Endothelial cell of umbilical vein (primary cell): ENCODE measurements around the gene ITGA11. TPM values are rescaled to one million over a fixed set of nuclear protein-coding genes. Genes with fewer than 3 reads are reported as not detected.

Experiments used
- BruUV-seq: library from RNA; stranded (reverse); fragments of 400-500 nt; replicated peaks from 2 replicates; lab custom pipeline; 2021; lab: Mats Ljungman, UMichigan
- CTCF ChIA-PET: fragments of 300-600, 350-600 bp; sonication (Branson Sonifier 250); formaldehyde crosslinking; loops from one replicate; lab custom pipeline; 2021; ENCODE audit warnings: antibody characterized with exemption, inconsistent platforms; lab: Charles Lee
- POLR2A ChIA-PET: fragments of 300-600, 350-600 bp; sonication (Branson Sonifier 250); formaldehyde crosslinking; loops from one replicate; lab custom pipeline; 2021; ENCODE audit warnings: antibody characterized with exemption, inconsistent platforms; lab: Charles Lee
- DNase-seq: peaks from one replicate; pipeline ENCODE4 v3.0.0-alpha.2; 2011; ENCODE audit warnings: low read depth, low spot score
- FAIRE-seq: peaks from 2 replicates; lab custom pipeline; 2011; peaks lifted over from hg19 to GRCh38; lab: Jason Lieb, UNC
- H2AFZ ChIP-seq: 2 replicates; pipeline ENCODE4 v1.6.0; 2012; ENCODE audit warnings: low read depth, low read length, control low read depth, inconsistent platforms
- H3K27ac ChIP-seq: 2 replicates; pipeline ENCODE4 v1.5.1; 2011; ENCODE audit warnings: low read depth, mild to moderate bottlenecking, control low read depth, low read length, moderate library complexity; ENCODE audit not compliant: insufficient read depth
- H3K27me3 ChIP-seq, 2 experiments: 2 replicates each; pipeline versions ENCODE4 v1.6.0 to v1.6.1; 2011; ENCODE audit warnings: low read length in 2 of 2, mixed read lengths in 1 of 2; ENCODE audit not compliant: control insufficient read depth in 2 of 2, insufficient read depth in 2 of 2
- H3K36me3 ChIP-seq, 2 experiments: 2 replicates in 1 of 2; 3 replicates in 1 of 2; pipeline ENCODE4 v1.5.1; 2011; ENCODE audit warnings: low read length in 2 of 2, mild to moderate bottlenecking in 1 of 2, moderate library complexity in 1 of 2; ENCODE audit not compliant: control insufficient read depth in 2 of 2, insufficient read depth in 2 of 2; ENCODE audit errors: extremely low read depth in 1 of 2
- H3K4me1 ChIP-seq: 3 replicates; pipeline ENCODE4 v1.5.1; 2011; ENCODE audit warnings: mild to moderate bottlenecking, low read length; ENCODE audit not compliant: control insufficient read depth, insufficient read depth; ENCODE audit errors: extremely low read depth
- H3K4me2 ChIP-seq: 2 replicates; pipeline ENCODE4 v1.6.1; 2011; ENCODE audit warnings: low read length, control low read depth, mixed read lengths; ENCODE audit not compliant: insufficient read depth
- H3K4me3 ChIP-seq, 3 experiments: fragments of 200-600 bp in 1 of 3; sonication (generic), shearing (Covaris generic) in 1 of 3; replicated peaks in 1 of 3; 2 replicates each; pipeline ENCODE4 v1.5.1; 2011 to 2016; ENCODE audit warnings: control low read depth in 3 of 3, low read length in 3 of 3, mild to moderate bottlenecking in 2 of 3, inconsistent platforms in 1 of 3, low read depth in 1 of 3, moderate library complexity in 1 of 3; ENCODE audit not compliant: insufficient read depth in 1 of 3
- H3K79me2 ChIP-seq: 2 replicates; pipeline ENCODE4 v1.6.0; 2012; ENCODE audit warnings: low read length, inconsistent platforms; ENCODE audit not compliant: control insufficient read depth, insufficient read depth
- H3K9ac ChIP-seq: replicated peaks from 2 replicates; pipeline ENCODE3; 2011; ENCODE audit warnings: low read length, control low read depth; ENCODE audit not compliant: insufficient read depth; ENCODE audit errors: extremely low read depth
- H3K9me1 ChIP-seq: replicated peaks from 3 replicates; pipeline ENCODE4 v1.6.0; 2011; ENCODE audit warnings: mild to moderate bottlenecking, low read length; ENCODE audit not compliant: control insufficient read depth, insufficient read depth; ENCODE audit errors: extremely low read depth
- H3K9me3 ChIP-seq: replicated peaks from 2 replicates; pipeline ENCODE4 v1.5.1; 2012; ENCODE audit warnings: low read length, inconsistent platforms; ENCODE audit not compliant: control insufficient read depth, insufficient read depth
- H4K20me1 ChIP-seq: replicated peaks from 2 replicates; pipeline ENCODE3; 2011; ENCODE audit warnings: mild to moderate bottlenecking, low read length; ENCODE audit not compliant: control insufficient read depth, insufficient read depth; ENCODE audit errors: extremely low read depth
- CTCF ChIP-seq, 2 donors: IDR thresholded peaks; 1 replicate in 1 of 2; 2 replicates in 1 of 2; pipeline ENCODE4 v1.5.1; 2011; ENCODE audit warnings: low read length in 2 of 2, mild to moderate bottlenecking in 2 of 2, moderate library complexity in 2 of 2, control low read depth in 1 of 2, inconsistent platforms in 1 of 2, low read depth in 1 of 2; ENCODE audit not compliant: insufficient read depth in 1 of 2; ENCODE audit errors: extremely low read depth in 1 of 2
- EZH2 ChIP-seq: IDR thresholded peaks from 2 replicates; pipeline ENCODE4 v1.6.1; 2012; ENCODE audit warnings: borderline replicate concordance, low read depth, mild to moderate bottlenecking, moderate library complexity, low read length, inconsistent platforms; ENCODE audit not compliant: severe bottlenecking
- FOS ChIP-seq: IDR thresholded peaks from 2 replicates; pipeline ENCODE4 v1.6.1; 2011; ENCODE audit warnings: mild to moderate bottlenecking, low read length, moderate library complexity, borderline replicate concordance; ENCODE audit not compliant: insufficient read depth
- GATA2 ChIP-seq: IDR thresholded peaks from 2 replicates; pipeline ENCODE4 v1.7.0; 2011; ENCODE audit warnings: low read depth, mild to moderate bottlenecking, moderate library complexity, mixed read lengths, low read length; ENCODE audit not compliant: insufficient read length, insufficient read depth
- JUN ChIP-seq: IDR thresholded peaks from 2 replicates; pipeline ENCODE4 v1.6.1; 2011; ENCODE audit warnings: borderline replicate concordance, low read depth; ENCODE audit not compliant: insufficient read length, insufficient read depth
- MAX ChIP-seq: IDR thresholded peaks from 2 replicates; pipeline ENCODE4 v1.6.1; 2011; ENCODE audit not compliant: insufficient read depth, insufficient read length
- MYC ChIP-seq: IDR thresholded peaks from one replicate; pipeline ENCODE4 v1.6.1; 2011; ENCODE audit warnings: mild to moderate bottlenecking, low read depth, low read length
- POLR2A ChIP-seq: IDR thresholded peaks from 2 replicates; pipeline ENCODE4 v1.6.1; 2012; ENCODE audit warnings: low read depth, mild to moderate bottlenecking, control low read depth, low read length
- POLR2AphosphoS5 ChIP-seq: IDR thresholded peaks from 2 replicates; pipeline ENCODE4 v1.6.1; 2012; ENCODE audit warnings: low read depth, mild to moderate bottlenecking, control low read depth, low read length, moderate library complexity; ENCODE audit not compliant: insufficient read depth
- dilution Hi-C: fragments of 300-500 bp; cut with MboI; formaldehyde crosslinking; loops from one replicate; pipeline ENCODE4 v1.15.0; 2019; ENCODE audit warnings: low sequenced_read_pairs; ENCODE audit not compliant: extremely low pct_ligation_motif_present
- intact Hi-C: fragments of 100-400 bp; cut with micrococcal nuclease; formaldehyde crosslinking; loops from one replicate; pipeline ENCODE4 v1.10.0; 2022
- polyA plus RNA-seq, 4 experiments: library from polyadenylated mRNA; depleted of rRNA in 3 of 4; stranded (reverse) in 3 of 4; unstranded in 1 of 4; fragments of >200 nt; gene quantifications; 2 replicates each; pipeline versions ENCODE4 v1.2.1 to v1.2.3, GENCODE V29; 2011 to 2012; ENCODE audit warnings: missing spikeins in 1 of 4
- total RNA-seq: library from RNA; stranded (reverse); gene quantifications from 2 replicates; pipeline ENCODE4 v1.2.3, GENCODE V29; 2021

The ITGA11 gene
- total and polyA plus RNA-seq, 2 donors (not counting 3 experiments of a cell fraction or from before 2014, with no cell fraction given), result 0.18 to 1.0 TPM

- H2AFZ ChIP-seq, result no peak overlapping the region
- FAIRE-seq (no peak), DNase-seq (no peak)
- no peak for TF ChIP-seq EZH2
- no peak for TF ChIP-seq CTCF (IDR thresholded peaks at IDR 0.05; ENCODE audit: extremely low read depth in 1 of 2, insufficient read depth in 1 of 2, low read depth in 1 of 2, low read length in 2 of 2)
- no peak for TF ChIP-seq MAX
- no peak for TF ChIP-seq GATA2
- TF ChIP-seq JUN, result no peak
- no peak for TF ChIP-seq POLR2A
- no peak for TF ChIP-seq MYC
- no peak for TF ChIP-seq POLR2AphosphoS5
- no peak for TF ChIP-seq FOS
- no peaks in the 10 kb centered on the region for H3K4me1 ChIP-seq
- peaks cover 33 to 37% of the 10 kb centered on the region in 2 experiments for H3K27me3 ChIP-seq
- H3K9me1 ChIP-seq, result no peaks in the 10 kb centered on the region
- ChIA-PET CTCF (interaction anchor here (0.9 to 1.5 kb wide), 2 partner anchors 143 to 196 kb away, joined by 3 to 4 read pairs; no protein-coding TSS in a partner anchor), POLR2A (no interaction called here)
- H3K79me2 ChIP-seq, result no peaks in the 10 kb centered on the region
- no TSS peak for BruUV-seq
- H3K36me3 ChIP-seq, result no peaks in the 10 kb centered on the region
- dilution Hi-C loops, result no loop called here
- no peak overlapping the region for H3K4me2 ChIP-seq
- no peaks in the 10 kb centered on the region for H3K9me3 ChIP-seq
- intact Hi-C loops, result no loop called here
- H3K9ac ChIP-seq, result no peak overlapping the region
- H4K20me1 ChIP-seq, result no peaks in the 10 kb centered on the region
- no peak overlapping the region for H3K4me3 ChIP-seq
- H3K27ac ChIP-seq, result no peak overlapping the region
Observed at GRCh38 chr15:68449389-68449788, 17.4 kb upstream of the ITGA11 start.
